CD4-positive, alpha-beta T cell (primary cell): ENCODE data around the gene DYNC1I2. TPM values are rescaled to one million over a fixed set of nuclear protein-coding genes. Genes with fewer than 3 reads are reported as not detected.

Experiments
- ATAC-seq: fragments of 200-7000 bp; cut with Tn5 transposase; one replicate; pipeline ENCODE4 v1.10.0; 2022; ENCODE audit warnings: mild to moderate bottlenecking; ENCODE audit not compliant: poor library complexity
- CTCF ChIA-PET: fragments of 350-600 bp; sonication (Branson Sonifier 250); formaldehyde crosslinking; loops from one replicate; lab custom pipeline; 2021; ENCODE audit warnings: antibody characterized with exemption, inconsistent platforms; lab: Charles Lee
- POLR2A ChIA-PET: fragments of 350-600 bp; sonication (Branson Sonifier 250); formaldehyde crosslinking; loops from one replicate; lab custom pipeline; 2021; ENCODE audit warnings: antibody characterized with exemption, inconsistent platforms; lab: Charles Lee
- DNase-seq, 14 experiments: peaks; one replicate each; pipeline ENCODE4 v3.0.0-alpha.2; 2013 to 2020; ENCODE audit warnings: mixed read lengths in 2 of 14
- H3K27ac ChIP-seq, 2 donors: one replicate each; pipeline versions ENCODE4 v1.5.1 to v1.7.0; 2013; ENCODE audit warnings: low read length in 2 of 2, low read depth in 1 of 2, mild to moderate bottlenecking in 1 of 2
- H3K27me3 ChIP-seq, 2 experiments: 1 replicate in 1 of 2; 2 replicates in 1 of 2; pipeline versions ENCODE4 v1.6.1 to v1.7.0; 2013; ENCODE audit warnings: low read length in 2 of 2, control low read depth in 1 of 2, mild to moderate bottlenecking in 1 of 2, moderate library complexity in 1 of 2; ENCODE audit not compliant: insufficient read depth in 2 of 2, control insufficient read depth in 1 of 2
- H3K36me3 ChIP-seq: one replicate; pipeline ENCODE4 v1.6.1; 2013; ENCODE audit warnings: low read length, control low read depth; ENCODE audit not compliant: insufficient read depth
- H3K4me1 ChIP-seq: one replicate; pipeline ENCODE4 v1.6.1; 2013; ENCODE audit warnings: low read length, control low read depth; ENCODE audit not compliant: insufficient read depth
- H3K4me3 ChIP-seq: one replicate; pipeline ENCODE4 v1.5.1; 2013; ENCODE audit warnings: mild to moderate bottlenecking, low read length, moderate library complexity
- H3K9me3 ChIP-seq, 2 experiments: 1 replicate in 1 of 2; 2 replicates in 1 of 2; pipeline versions ENCODE4 v1.6.1 to v1.7.0; 2013; ENCODE audit warnings: low read length in 2 of 2, mild to moderate bottlenecking in 2 of 2, control low read depth in 1 of 2, moderate library complexity in 1 of 2; ENCODE audit not compliant: control insufficient read depth in 1 of 2, insufficient read depth in 1 of 2
- H3K27ac Mint-ChIP-seq: one replicate; pipeline ENCODE4 v1.8.0; 2020; ENCODE audit warnings: mixed read lengths
- H3K27me3 Mint-ChIP-seq: one replicate; pipeline ENCODE4 v1.8.0; 2021; ENCODE audit warnings: mixed read lengths
- H3K36me3 Mint-ChIP-seq: one replicate; pipeline ENCODE4 v1.8.0; 2021; ENCODE audit warnings: low read depth, mixed read lengths
- H3K4me1 Mint-ChIP-seq: one replicate; pipeline ENCODE4 v1.8.0; 2021; ENCODE audit warnings: low read depth, mixed read lengths
- H3K4me3 Mint-ChIP-seq: one replicate; pipeline ENCODE4 v1.8.0; 2020; ENCODE audit warnings: mild to moderate bottlenecking, mixed read lengths
- H3K9me3 Mint-ChIP-seq: one replicate; pipeline ENCODE4 v1.8.0; 2020; ENCODE audit warnings: mixed read lengths
- CTCF ChIP-seq: fragments of 200-600 bp; IDR thresholded peaks from one replicate; pipeline ENCODE4 v1.8.0; 2022; ENCODE audit warnings: antibody characterized with exemption, mild to moderate bottlenecking
- intact Hi-C, 2 experiments: fragments of 100-400 bp; cut with DNase I in 1 of 2; cut with micrococcal nuclease in 1 of 2; formaldehyde crosslinking; loops; one replicate each; pipeline versions ENCODE4 v1.15.1 to v1.9.0; 2023 to 2025; cut with DNase I, micrococcal nuclease
- total RNA-seq, 174 experiments: library from RNA in 2 of 174; stranded (reverse) in 2 of 174; gene quantifications; one replicate each; pipeline ENCODE4 v1.2.3 and lab custom pipeline; 2021 to 2026

DYNC1I2 gene
- total RNA-seq, 2 experiments from 2014 or later = 10.5 to 11.6 TPM

- H3K36me3 Mint-ChIP-seq = peaks cover 89% of the 10 kb centered on the region
- no peaks in the 10 kb centered on the region for H3K27me3 Mint-ChIP-seq
- Histone ChIP-seq H3K4me1 (no peaks in the 10 kb centered on the region), H3K4me3 (no peak overlapping the region), H3K27me3 (no peaks in the 10 kb centered on the region), H3K27ac (no peak overlapping the region), H3K36me3 (peaks cover 63% of the 10 kb centered on the region), H3K9me3 (no peaks in the 10 kb centered on the region)
- no peak overlapping the region for H3K4me3 Mint-ChIP-seq
- H3K27ac Mint-ChIP-seq = no peak overlapping the region
- no peaks in the 10 kb centered on the region for H3K9me3 Mint-ChIP-seq
- no peaks in the 10 kb centered on the region for H3K4me1 Mint-ChIP-seq
- CTCF ChIA-PET = no interaction called here
- POLR2A ChIA-PET = no interaction called here
- intact Hi-C loops = no loop called here
- ATAC-seq (no peak), DNase-seq (no peak)
- no peak for TF ChIP-seq CTCF
Measured at GRCh38 chr2:171745141-171745540, 57.9 kb downstream of the DYNC1I2 start.

GRCh38 chr2:171745806-171746205 is 58.5 kb downstream of the DYNC1I2 start:
- POLR2A ChIA-PET = no interaction called here
- Mint-ChIP-seq H3K4me3 (no peak overlapping the region), H3K9me3 (no peaks in the 10 kb centered on the region), H3K27me3 (no peaks in the 10 kb centered on the region), H3K4me1 (no peaks in the 10 kb centered on the region), H3K27ac (no peak overlapping the region), H3K36me3 (peaks cover 89% of the 10 kb centered on the region)
- DNase-seq (no peak), ATAC-seq (no peak)
- intact Hi-C loops = no loop called here
- CTCF ChIA-PET = no interaction called here
- Histone ChIP-seq H3K4me3 (no peak overlapping the region), H3K27ac (no peak overlapping the region), H3K36me3 (peaks cover 67% of the 10 kb centered on the region), H3K9me3 (no peaks in the 10 kb centered on the region), H3K4me1 (no peaks in the 10 kb centered on the region), H3K27me3 (no peaks in the 10 kb centered on the region)
- no peak for TF ChIP-seq CTCF

GRCh38 chr2:171747371-171747770 is 60.1 kb downstream of the DYNC1I2 start:
- no peak overlapping the region for H3K4me3 Mint-ChIP-seq
- Histone ChIP-seq H3K4me3 (no peak overlapping the region), H3K36me3 (peaks cover 65% of the 10 kb centered on the region), H3K9me3 (no peaks in the 10 kb centered on the region), H3K27ac (no peak overlapping the region), H3K4me1 (no peaks in the 10 kb centered on the region), H3K27me3 (no peaks in the 10 kb centered on the region)
- no peak for ATAC-seq
- POLR2A ChIA-PET = no interaction called here
- CTCF ChIA-PET = no interaction called here
- no peak for DNase-seq
- H3K27ac Mint-ChIP-seq = no peak overlapping the region
- peaks cover 93% of the 10 kb centered on the region for H3K36me3 Mint-ChIP-seq
- no peaks in the 10 kb centered on the region for H3K27me3 Mint-ChIP-seq
- intact Hi-C loops = no loop called here
- H3K9me3 Mint-ChIP-seq = no peaks in the 10 kb centered on the region
- H3K4me1 Mint-ChIP-seq = no peaks in the 10 kb centered on the region
- TF ChIP-seq CTCF = no peak
